Duodenal mucosa (tissue), 2 donors: Measurements from ENCODE around the gene RPS2.

Experiments used
- H3K27ac ChIP-seq: one replicate; pipeline ENCODE4 v1.7.0; 2013; ENCODE audit warnings: low read depth, low read length
- H3K27me3 ChIP-seq, 2 donors: one replicate each; pipeline ENCODE4 v1.7.0; 2013; ENCODE audit warnings: low read length in 2 of 2, control low read depth in 1 of 2; ENCODE audit not compliant: insufficient read depth in 2 of 2, control insufficient read depth in 1 of 2
- H3K36me3 ChIP-seq, 2 donors: one replicate each; pipeline ENCODE4 v1.7.0; 2013; ENCODE audit warnings: low read length in 2 of 2, control low read depth in 1 of 2; ENCODE audit not compliant: insufficient read depth in 2 of 2, control insufficient read depth in 1 of 2
- H3K4me1 ChIP-seq, 2 donors: one replicate each; pipeline ENCODE4 v1.7.0; 2013; ENCODE audit warnings: low read length in 2 of 2, control low read depth in 1 of 2; ENCODE audit not compliant: insufficient read depth in 2 of 2, control insufficient read depth in 1 of 2
- H3K4me3 ChIP-seq, 2 donors: one replicate each; pipeline ENCODE4 v1.7.0; 2013; ENCODE audit warnings: low read length in 2 of 2, low read depth in 1 of 2
- H3K9ac ChIP-seq, 2 donors: one replicate each; pipeline ENCODE4 v1.7.0; 2013; ENCODE audit warnings: low read length in 2 of 2, low read depth in 1 of 2
- H3K9me3 ChIP-seq, 2 donors: one replicate each; pipeline ENCODE4 v1.7.0; 2013; ENCODE audit warnings: low read length in 2 of 2, control low read depth in 1 of 2; ENCODE audit not compliant: control insufficient read depth in 1 of 2

The RPS2 gene

GRCh38 chr16:1990351-1991134 is 25.9 kb upstream of the RPS2 start:
- Histone ChIP-seq H3K4me3 (peak overlapping the region; percentile 48 to 57), H3K27ac (no peak overlapping the region), H3K36me3 (peaks cover 14 to 18% of the 10 kb centered on the region in 2 donors), H3K9ac (peak overlapping the region; percentile 43 to 54), H3K9me3 (no peaks in the 10 kb centered on the region), H3K27me3 (peaks cover 22 to 26% of the 10 kb centered on the region in 2 donors), H3K4me1 (peaks cover 32 to 35% of the 10 kb centered on the region in 2 donors)

DNA sequence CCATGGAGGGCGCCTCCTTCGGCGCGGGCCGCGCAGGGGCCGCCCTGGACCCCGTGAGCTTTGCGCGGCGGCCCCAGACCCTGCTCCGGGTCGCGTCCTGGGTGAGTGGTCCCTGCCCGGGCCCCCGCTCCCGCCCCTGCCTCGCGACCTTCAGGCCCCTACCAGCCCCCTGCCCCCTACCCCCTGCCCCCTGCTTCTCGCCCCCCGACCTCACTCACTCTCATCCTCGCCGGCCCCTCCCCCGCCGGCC is 25.4 kb upstream of the RPS2 start:
- Histone ChIP-seq H3K36me3 (peaks cover 17 to 18% of the 10 kb centered on the region in 2 donors), H3K27me3 (peaks cover 22 to 26% of the 10 kb centered on the region in 2 donors), H3K4me3 (no peak overlapping the region), H3K4me1 (peaks cover 37 to 41% of the 10 kb centered on the region in 2 donors), H3K9me3 (no peaks in the 10 kb centered on the region), H3K9ac (peak overlapping the region in 1 of 2 donors; percentile 43), H3K27ac (no peak overlapping the region)

- peak within 1 kb of the TSS; percentile 43 to 54 for H3K9ac ChIP-seq
- H3K27me3 ChIP-seq = peaks cover 22 to 26% of the 10 kb centered on the region in 2 donors
- H3K27ac ChIP-seq = no peak within 1 kb of the TSS
- H3K4me3 ChIP-seq = peak within 1 kb of the TSS; percentile 48 to 57
- peaks cover 43 to 45% of the 10 kb centered on the region in 2 donors for H3K4me1 ChIP-seq
- H3K36me3 ChIP-seq = peaks cover 17 to 18% of the 10 kb centered on the region in 2 donors
- H3K9me3 ChIP-seq = no peaks in the 10 kb centered on the region
Observed at GRCh38 chr16:1989209-1990100, 24.8 kb upstream of the RPS2 start, which contains the start of gene SYNGR3. Gene SYNGR3, plus strand, starts transcription at chr16:1989970. Its CDS starts 133 bp downstream, at chr16:1990103.

DNA sequence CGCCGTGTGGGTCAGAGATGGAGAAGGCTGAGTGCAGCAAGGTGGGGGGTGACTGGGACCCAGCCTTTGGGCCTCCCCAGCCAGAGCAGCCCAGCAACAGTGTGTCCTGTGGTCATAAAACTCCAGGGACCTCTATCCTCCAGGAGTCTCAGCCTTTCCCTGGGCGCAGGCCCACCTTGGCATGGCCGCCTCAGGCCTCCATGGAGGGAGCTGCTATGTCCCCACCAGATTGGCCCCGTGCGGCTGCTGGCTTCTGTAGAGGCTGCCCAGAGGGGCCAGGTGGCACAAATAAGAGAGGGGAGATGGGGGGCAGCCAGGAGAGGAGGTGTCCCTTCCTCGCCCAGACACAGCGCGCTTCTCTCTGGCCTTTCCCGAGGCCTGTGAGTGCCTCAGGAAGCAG is 22.6 kb upstream of the RPS2 start:
- Histone ChIP-seq H3K36me3 (peaks cover 17 to 18% of the 10 kb centered on the region in 2 donors), H3K9me3 (no peaks in the 10 kb centered on the region), H3K27me3 (peaks cover 22 to 26% of the 10 kb centered on the region in 2 donors), H3K27ac (no peak overlapping the region), H3K4me3 (no peak overlapping the region), H3K9ac (no peak overlapping the region), H3K4me1 (peaks cover 58% of the 10 kb centered on the region in 2 donors)

- Histone ChIP-seq H3K27ac (peak overlapping the region; percentile 69), H3K9me3 (no peaks in the 10 kb centered on the region), H3K36me3 (peaks cover 17 to 18% of the 10 kb centered on the region in 2 donors), H3K9ac (peak overlapping the region; percentile 77 to 79), H3K27me3 (peaks cover 21 to 29% of the 10 kb centered on the region in 2 donors), H3K4me1 (peaks cover 61 to 63% of the 10 kb centered on the region in 2 donors), H3K4me3 (peak overlapping the region; percentile 75 to 86)
Observed at GRCh38 chr16:1985466-1986150, 21.0 kb upstream of the RPS2 start.

GRCh38 chr16:1984347-1985225 is 20.0 kb upstream of the RPS2 start:
- Histone ChIP-seq H3K4me3 (peak overlapping the region; percentile 75 to 86), H3K27ac (peak overlapping the region; percentile 69), H3K27me3 (peaks cover 22 to 26% of the 10 kb centered on the region in 2 donors), H3K9ac (peak overlapping the region; percentile 77 to 79), H3K36me3 (peaks cover 17 to 18% of the 10 kb centered on the region in 2 donors), H3K4me1 (peaks cover 63 to 68% of the 10 kb centered on the region in 2 donors), H3K9me3 (no peaks in the 10 kb centered on the region)

GRCh38 chr16:1983544-1984346 is 19.1 kb upstream of the RPS2 start, which contains the start of gene GFER:
Gene GFER, plus strand, starts transcription at chr16:1984193. Its CDS starts 26 bp downstream, at chr16:1984219.
- no peaks in the 10 kb centered on the region for H3K9me3 ChIP-seq
- peaks cover 17 to 18% of the 10 kb centered on the region in 2 donors for H3K36me3 ChIP-seq
- peak within 1 kb of the TSS; percentile 77 to 79 for H3K9ac ChIP-seq
- peak within 1 kb of the TSS; percentile 73 for H3K27ac ChIP-seq
- H3K4me3 ChIP-seq = peak within 1 kb of the TSS; percentile 78 to 86
- H3K27me3 ChIP-seq = peaks cover 14 to 18% of the 10 kb centered on the region in 2 donors
- H3K4me1 ChIP-seq = peaks cover 55 to 66% of the 10 kb centered on the region in 2 donors

DNA sequence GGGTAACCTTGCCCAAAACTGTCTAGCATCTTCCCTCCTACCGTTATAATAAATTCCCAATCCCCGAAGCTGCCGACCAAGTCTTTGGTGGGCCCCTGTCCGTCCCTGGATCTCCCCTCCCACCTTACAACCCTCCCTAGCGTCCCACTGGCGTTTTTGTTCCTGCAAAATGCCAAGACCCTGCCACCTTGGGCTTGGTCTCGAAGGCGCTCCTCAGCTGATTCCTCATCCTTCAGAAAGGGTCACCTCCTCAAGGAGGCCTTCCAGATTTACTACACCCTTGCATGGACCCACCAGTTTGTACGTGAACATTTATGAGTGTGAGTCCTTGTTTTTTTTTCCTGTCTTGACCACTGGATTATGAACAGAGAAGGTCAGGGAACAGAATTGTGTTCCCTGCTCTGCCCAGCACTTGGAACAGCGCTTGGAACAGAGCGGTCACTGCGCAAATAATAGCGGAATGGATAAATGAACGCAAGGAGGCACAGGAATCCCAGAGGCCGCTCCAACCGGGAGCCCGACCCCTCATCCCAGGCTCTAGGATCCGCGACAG is 18.4 kb upstream of the RPS2 start:
- peak overlapping the region; percentile 73 for H3K27ac ChIP-seq
- peaks cover 17 to 24% of the 10 kb centered on the region in 2 donors for H3K36me3 ChIP-seq
- H3K9ac ChIP-seq = peak overlapping the region; percentile 76 to 79
- peaks cover 51 to 73% of the 10 kb centered on the region in 2 donors for H3K4me1 ChIP-seq
- H3K4me3 ChIP-seq = peak overlapping the region; percentile 70 to 78
- H3K27me3 ChIP-seq = peaks cover 10 to 15% of the 10 kb centered on the region in 2 donors
- H3K9me3 ChIP-seq = no peaks in the 10 kb centered on the region
